Measurements from ENCODE around the gene PACS2. TPM values are rescaled to one million over a fixed set of nuclear protein-coding genes. Genes with fewer than 3 reads are reported as not detected.

PACS2 gene
- total RNA-seq, 4 donors from 2014 or later, result 37.1 to 116 (median 52.2) TPM

DNA sequence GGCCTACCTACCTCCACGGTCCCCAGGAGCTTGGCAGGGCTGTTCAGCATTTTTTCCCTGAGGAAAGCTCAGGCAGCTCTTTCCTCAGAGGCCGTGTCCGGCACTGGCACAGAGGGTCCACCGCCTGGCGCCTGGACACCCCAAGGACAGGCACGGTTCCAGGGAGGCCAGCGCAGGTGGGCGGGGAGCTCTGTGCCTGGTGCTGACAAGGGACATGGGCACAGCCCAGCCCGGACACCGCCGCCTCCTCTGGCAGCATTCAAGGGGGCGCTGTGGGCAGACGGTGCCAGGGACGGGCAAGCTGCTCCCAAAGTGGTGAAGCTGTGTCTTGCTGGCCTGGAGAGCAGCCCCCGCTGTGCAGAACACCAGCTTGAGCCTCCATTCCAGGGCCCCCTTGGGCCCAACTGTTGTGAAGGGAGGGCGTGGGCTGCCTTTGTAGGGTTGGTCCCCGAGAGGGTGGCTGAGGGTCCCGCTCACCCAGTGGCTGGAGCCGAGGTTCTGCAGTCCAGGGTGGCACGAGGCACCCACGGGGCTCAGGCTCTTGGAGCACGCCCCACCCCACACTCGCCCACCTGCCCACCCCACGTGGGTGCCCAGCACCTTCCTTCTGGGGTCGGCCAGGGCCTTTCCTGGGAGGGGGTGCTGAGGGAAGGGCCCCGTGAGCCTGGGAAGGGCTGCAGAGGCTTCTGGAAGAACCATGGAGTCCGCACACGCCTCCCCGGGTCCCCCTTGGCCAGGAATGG is 54.5 kb downstream of the PACS2 start:
- no peak overlapping the region for H3K4me3 ChIP-seq
- intact Hi-C loops (cut with DNase I; ENCODE audit: low total_unique reads), result no loop called here
- TF ChIP-seq POLR2A (IDR thresholded peaks at IDR 0.05), result no peak
- TF ChIP-seq, protein P1, sequence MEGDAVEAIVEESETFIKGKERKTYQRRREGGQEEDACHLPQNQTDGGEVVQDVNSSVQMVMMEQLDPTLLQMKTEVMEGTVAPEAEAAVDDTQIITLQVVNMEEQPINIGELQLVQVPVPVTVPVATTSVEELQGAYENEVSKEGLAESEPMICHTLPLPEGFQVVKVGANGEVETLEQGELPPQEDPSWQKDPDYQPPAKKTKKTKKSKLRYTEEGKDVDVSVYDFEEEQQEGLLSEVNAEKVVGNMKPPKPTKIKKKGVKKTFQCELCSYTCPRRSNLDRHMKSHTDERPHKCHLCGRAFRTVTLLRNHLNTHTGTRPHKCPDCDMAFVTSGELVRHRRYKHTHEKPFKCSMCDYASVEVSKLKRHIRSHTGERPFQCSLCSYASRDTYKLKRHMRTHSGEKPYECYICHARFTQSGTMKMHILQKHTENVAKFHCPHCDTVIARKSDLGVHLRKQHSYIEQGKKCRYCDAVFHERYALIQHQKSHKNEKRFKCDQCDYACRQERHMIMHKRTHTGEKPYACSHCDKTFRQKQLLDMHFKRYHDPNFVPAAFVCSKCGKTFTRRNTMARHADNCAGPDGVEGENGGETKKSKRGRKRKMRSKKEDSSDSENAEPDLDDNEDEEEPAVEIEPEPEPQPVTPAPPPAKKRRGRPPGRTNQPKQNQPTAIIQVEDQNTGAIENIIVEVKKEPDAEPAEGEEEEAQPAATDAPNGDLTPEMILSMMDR (IDR thresholded peaks at IDR 0.05), result no peak

DNA sequence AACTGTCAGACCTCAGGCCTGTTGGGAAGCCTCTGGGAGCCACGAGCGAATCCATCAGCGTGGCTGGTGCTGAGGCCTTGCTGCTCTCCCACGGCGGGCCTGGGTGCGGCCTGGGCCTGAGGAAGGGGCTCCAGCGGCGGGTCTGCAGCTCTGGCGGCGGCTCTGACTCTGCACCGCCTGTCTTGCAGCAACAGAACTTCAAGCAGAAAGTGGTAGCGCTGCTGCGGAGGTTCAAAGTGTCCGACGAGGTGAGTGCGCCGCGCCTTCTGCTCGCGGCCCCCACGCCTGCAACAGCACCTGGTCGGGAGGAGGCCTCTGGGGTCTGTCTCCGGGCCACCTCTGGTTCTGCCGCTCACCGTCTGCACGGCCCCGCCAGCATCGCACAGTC is 55.1 kb downstream of the PACS2 start:
- intact Hi-C loops (cut with DNase I; ENCODE audit: low total_unique reads), result no loop called here

More for the DNA sequence above, 54.5 kb downstream of the PACS2 start:
- H3K27me3 ChIP-seq, result no peaks in the 10 kb centered on the region
- DNase-seq, result no peak
- H3K4me1 ChIP-seq, result no peaks in the 10 kb centered on the region
- H3K36me3 ChIP-seq, result no peaks in the 10 kb centered on the region
- H3K27ac ChIP-seq, result no peak overlapping the region
- no peaks in the 10 kb centered on the region for H3K9me3 ChIP-seq

DNA sequence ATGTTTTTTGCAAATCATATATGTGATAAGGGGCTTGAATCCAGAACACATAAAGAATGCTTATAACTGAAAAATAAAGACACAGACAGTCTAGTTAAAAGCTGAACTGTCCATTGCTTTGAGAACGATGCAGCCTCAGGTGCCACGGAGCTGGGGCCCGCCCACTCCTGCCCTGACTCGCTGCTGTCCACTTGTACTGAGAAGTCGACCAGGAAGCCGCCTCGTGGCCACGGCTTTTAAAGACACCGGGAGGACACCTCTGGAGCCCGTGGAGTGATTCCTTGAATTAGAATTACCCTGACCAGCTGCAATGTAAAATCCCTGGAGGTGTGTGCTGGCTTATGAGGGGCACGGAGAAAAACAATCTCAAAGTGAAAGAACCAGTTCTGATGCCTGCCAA is 59.8 kb downstream of the PACS2 start:
- Histone ChIP-seq H3K36me3 (no peaks in the 10 kb centered on the region), H3K27me3 (no peaks in the 10 kb centered on the region), H3K4me1 (no peaks in the 10 kb centered on the region), H3K27ac (no peak overlapping the region), H3K9me3 (no peaks in the 10 kb centered on the region), H3K4me3 (no peak overlapping the region)
- TF ChIP-seq, protein P1 (IDR thresholded peaks at IDR 0.05), result no peak
- TF ChIP-seq POLR2A (IDR thresholded peaks at IDR 0.05), result no peak
- intact Hi-C loops (cut with DNase I; ENCODE audit: low total_unique reads), result no loop called here
- no peak for DNase-seq

More for the DNA sequence above, 55.1 kb downstream of the PACS2 start:
- TF ChIP-seq, protein P1 (IDR thresholded peaks at IDR 0.05), result no peak
- TF ChIP-seq POLR2A (IDR thresholded peaks at IDR 0.05), result no peak
- no peak for DNase-seq
- H3K36me3 ChIP-seq, result no peaks in the 10 kb centered on the region
- no peak overlapping the region for H3K27ac ChIP-seq
- H3K4me3 ChIP-seq, result no peak overlapping the region
- no peaks in the 10 kb centered on the region for H3K4me1 ChIP-seq
- H3K27me3 ChIP-seq, result no peaks in the 10 kb centered on the region
- no peaks in the 10 kb centered on the region for H3K9me3 ChIP-seq

DNA sequence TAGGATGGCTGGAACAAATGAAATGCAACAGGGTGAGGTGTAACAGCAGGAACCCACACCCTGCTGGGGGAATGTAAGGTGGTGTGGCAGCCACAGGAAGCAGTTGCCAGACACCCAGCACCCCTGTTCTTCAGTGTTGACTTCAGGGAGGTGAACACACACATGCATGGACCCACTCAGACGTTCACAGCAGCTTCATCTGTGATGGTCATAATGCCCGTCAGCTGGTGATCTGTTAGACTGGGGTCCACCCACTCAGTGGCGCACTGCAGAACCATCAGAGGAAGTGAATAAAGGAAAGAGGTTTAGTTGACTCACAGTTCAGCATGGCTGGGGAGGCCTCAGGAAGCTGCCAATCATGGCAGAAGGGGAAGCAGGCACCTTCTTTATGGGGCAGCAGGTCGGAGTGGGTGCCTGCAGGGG is 61.1 kb downstream of the PACS2 start:
- intact Hi-C loops (cut with DNase I; ENCODE audit: low total_unique reads), result no loop called here
- no peaks in the 10 kb centered on the region for H3K9me3 ChIP-seq
- no peak overlapping the region for H3K4me3 ChIP-seq
- H3K27me3 ChIP-seq, result no peaks in the 10 kb centered on the region
- no peak for DNase-seq
- no peaks in the 10 kb centered on the region for H3K36me3 ChIP-seq
- no peak for TF ChIP-seq POLR2A (IDR thresholded peaks at IDR 0.05)
- TF ChIP-seq, protein P1 (IDR thresholded peaks at IDR 0.05), result no peak
- H3K27ac ChIP-seq, result no peak overlapping the region
- H3K4me1 ChIP-seq, result no peaks in the 10 kb centered on the region

DNA sequence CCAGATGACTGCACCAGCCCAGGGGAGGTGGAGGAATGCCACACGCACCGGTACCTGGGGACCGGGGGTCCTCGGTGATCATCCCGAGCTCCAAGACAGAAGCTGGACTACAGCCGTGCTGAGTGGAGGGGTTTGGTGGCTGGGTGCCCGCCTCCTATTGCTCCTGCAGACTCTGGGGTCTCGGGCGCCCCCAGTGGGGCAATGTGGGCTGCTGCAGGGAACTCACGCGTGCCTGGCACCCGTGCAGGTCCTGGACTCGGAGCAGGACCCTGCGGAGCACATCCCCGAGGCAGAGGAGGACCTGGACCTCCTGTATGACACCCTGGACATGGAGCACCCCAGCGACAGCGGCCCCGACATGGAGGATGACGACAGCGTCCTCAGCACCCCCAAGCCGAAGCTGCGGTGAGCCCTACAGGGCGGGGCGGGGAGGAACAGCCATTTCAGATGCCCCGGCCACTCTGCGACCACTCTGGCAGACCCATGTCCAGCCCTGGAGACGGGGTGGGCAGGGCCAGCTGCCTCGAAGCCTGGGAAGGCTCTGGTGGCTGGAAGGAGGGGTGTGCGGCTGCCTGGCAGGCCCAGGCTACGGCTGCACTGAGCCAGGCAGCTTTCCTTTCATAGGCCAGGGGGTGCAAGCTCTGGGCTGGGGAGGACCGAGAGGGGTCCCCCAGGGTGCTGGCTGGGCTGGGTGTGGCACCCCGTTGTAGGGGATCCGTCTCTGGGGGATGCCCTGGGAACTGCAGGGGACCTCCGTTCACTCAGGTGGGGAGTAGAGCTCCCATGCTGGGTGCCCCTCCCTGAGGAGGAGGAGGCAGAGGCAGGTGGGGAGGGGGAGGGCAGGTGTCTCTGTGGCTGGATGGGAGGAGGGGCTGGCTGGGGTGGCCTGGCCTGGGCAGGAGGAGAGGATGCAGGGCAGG is 62.2 kb downstream of the PACS2 start:
- Histone ChIP-seq H3K36me3 (no peaks in the 10 kb centered on the region), H3K4me3 (no peak overlapping the region), H3K27me3 (no peaks in the 10 kb centered on the region), H3K4me1 (no peaks in the 10 kb centered on the region), H3K27ac (no peak overlapping the region), H3K9me3 (no peaks in the 10 kb centered on the region)
- intact Hi-C loops (cut with DNase I; ENCODE audit: low total_unique reads), result no loop called here
- TF ChIP-seq POLR2A (IDR thresholded peaks at IDR 0.05), result no peak
- TF ChIP-seq, protein P1 (IDR thresholded peaks at IDR 0.05), result no peak
- DNase-seq, result no peak
